ENCODE results near the gene PVALB.

DNA sequence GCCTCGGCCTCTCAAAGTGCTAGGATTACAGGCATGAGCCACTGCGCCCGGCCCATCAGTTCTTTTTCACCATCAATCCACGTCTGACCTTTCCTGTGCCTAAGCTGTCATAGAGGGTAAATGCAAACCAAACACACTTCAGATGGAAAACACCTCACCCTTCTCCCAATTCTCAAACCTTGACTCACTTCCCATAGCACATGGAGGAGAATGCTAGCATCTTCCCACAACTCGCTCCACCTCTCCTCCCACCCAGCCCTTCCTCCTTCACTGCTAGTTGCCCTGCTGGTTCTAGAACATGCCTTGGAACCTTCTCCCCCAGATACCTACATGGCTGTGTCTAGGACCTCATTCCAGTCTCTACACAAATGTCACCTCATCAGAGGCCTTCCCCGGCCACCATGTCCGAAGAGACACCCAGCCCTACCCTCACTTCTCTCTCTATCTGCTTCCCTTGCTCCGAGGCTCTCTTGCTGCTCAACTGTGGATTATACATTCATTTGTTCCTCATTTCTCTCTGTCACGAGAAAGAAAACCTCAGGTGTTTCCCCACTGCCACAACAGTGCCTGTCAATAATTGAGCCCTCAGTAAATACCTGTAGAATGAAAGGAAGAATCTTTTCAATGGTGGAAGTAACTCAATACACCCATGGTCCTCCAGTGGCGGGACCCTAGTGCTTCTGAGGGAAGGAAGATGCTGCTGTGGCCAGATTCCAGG is 22.7 kb upstream of the PVALB start:
- TF ChIP-seq RBBP5 (IDR thresholded peaks at IDR 0.05; ENCODE audit: borderline replicate concordance, insufficient read depth, low read length, poor library complexity, severe bottlenecking) (no peak), ATF1 (CRISPR knock-in tag; IDR thresholded peaks at IDR 0.05) (no peak), ATF1 (tag; IDR thresholded peaks at IDR 0.05) (no peak), CREB1 (IDR thresholded peaks at IDR 0.05) (no peak), CREB1 (CRISPR knock-in tag; IDR thresholded peaks at IDR 0.05) (no peak), FOXM1 (IDR thresholded peaks at IDR 0.05; ENCODE audit: low read depth) (no peak), FOXM1 (CRISPR knock-in tag; IDR thresholded peaks at IDR 0.05; ENCODE audit: low read depth) (no peak), XRCC5 (IDR thresholded peaks at IDR 0.05; ENCODE audit: low read depth, low read length) (no peak), POLR2AphosphoS5 (IDR thresholded peaks at IDR 0.05; ENCODE audit: control insufficient read depth, insufficient read depth, low read depth, low read length) (no peak)
- TF ChIP-seq, protein P1, sequence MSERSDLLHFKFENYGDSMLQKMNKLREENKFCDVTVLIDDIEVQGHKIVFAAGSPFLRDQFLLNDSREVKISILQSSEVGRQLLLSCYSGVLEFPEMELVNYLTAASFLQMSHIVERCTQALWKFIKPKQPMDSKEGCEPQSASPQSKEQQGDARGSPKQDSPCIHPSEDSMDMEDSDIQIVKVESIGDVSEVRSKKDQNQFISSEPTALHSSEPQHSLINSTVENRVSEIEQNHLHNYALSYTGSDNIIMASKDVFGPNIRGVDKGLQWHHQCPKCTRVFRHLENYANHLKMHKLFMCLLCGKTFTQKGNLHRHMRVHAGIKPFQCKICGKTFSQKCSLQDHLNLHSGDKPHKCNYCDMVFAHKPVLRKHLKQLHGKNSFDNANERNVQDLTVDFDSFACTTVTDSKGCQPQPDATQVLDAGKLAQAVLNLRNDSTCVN (CRISPR knock-in tag; IDR thresholded peaks at IDR 0.05): no peak
- TF ChIP-seq, protein P2, sequence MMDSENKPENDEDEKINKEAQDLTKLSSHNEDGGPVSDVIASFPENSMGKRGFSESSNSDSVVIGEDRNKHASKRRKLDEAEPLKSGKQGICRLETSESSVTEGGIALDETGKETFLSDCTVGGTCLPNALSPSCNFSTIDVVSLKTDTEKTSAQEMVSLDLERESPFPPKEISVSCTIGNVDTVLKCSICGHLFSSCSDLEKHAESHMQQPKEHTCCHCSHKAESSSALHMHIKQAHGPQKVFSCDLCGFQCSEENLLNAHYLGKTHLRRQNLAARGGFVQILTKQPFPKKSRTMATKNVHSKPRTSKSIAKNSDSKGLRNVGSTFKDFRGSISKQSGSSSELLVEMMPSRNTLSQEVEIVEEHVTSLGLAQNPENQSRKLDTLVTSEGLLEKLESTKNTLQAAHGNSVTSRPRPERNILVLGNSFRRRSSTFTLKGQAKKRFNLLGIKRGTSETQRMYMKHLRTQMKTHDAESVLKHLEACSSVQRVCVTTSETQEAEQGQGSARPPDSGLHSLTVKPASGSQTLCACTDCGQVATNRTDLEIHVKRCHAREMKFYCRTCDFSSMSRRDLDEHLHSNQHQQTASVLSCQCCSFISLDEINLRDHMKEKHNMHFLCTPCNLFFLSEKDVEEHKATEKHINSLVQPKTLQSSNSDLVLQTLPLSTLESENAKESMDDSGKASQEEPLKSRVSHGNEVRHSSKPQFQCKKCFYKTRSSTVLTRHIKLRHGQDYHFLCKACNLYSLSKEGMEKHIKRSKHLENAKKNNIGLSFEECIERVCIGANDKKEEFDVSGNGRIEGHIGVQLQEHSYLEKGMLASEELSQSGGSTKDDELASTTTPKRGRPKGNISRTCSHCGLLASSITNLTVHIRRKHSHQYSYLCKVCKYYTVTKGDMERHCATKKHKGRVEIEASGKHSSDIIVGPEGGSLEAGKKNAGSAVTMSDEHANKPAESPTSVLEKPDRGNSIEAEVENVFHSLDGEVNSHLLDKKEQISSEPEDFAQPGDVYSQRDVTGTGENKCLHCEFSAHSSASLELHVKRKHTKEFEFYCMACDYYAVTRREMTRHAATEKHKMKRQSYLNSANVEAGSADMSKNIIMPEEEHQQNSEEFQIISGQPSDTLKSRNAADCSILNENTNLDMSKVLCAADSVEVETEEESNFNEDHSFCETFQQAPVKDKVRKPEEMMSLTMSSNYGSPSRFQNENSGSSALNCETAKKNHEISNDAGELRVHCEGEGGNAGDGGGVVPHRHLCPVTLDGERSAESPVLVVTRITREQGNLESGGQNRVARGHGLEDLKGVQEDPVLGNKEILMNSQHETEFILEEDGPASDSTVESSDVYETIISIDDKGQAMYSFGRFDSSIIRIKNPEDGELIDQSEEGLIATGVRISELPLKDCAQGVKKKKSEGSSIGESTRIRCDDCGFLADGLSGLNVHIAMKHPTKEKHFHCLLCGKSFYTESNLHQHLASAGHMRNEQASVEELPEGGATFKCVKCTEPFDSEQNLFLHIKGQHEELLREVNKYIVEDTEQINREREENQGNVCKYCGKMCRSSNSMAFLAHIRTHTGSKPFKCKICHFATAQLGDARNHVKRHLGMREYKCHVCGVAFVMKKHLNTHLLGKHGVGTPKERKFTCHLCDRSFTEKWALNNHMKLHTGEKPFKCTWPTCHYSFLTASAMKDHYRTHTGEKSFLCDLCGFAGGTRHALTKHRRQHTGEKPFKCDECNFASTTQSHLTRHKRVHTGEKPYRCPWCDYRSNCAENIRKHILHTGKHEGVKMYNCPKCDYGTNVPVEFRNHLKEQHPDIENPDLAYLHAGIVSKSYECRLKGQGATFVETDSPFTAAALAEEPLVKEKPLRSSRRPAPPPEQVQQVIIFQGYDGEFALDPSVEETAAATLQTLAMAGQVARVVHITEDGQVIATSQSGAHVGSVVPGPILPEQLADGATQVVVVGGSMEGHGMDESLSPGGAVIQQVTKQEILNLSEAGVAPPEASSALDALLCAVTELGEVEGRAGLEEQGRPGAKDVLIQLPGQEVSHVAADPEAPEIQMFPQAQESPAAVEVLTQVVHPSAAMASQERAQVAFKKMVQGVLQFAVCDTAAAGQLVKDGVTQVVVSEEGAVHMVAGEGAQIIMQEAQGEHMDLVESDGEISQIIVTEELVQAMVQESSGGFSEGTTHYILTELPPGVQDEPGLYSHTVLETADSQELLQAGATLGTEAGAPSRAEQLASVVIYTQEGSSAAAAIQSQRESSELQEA (IDR thresholded peaks at IDR 0.05; ENCODE audit: low read depth): no peak
- TF ChIP-seq, protein P3, sequence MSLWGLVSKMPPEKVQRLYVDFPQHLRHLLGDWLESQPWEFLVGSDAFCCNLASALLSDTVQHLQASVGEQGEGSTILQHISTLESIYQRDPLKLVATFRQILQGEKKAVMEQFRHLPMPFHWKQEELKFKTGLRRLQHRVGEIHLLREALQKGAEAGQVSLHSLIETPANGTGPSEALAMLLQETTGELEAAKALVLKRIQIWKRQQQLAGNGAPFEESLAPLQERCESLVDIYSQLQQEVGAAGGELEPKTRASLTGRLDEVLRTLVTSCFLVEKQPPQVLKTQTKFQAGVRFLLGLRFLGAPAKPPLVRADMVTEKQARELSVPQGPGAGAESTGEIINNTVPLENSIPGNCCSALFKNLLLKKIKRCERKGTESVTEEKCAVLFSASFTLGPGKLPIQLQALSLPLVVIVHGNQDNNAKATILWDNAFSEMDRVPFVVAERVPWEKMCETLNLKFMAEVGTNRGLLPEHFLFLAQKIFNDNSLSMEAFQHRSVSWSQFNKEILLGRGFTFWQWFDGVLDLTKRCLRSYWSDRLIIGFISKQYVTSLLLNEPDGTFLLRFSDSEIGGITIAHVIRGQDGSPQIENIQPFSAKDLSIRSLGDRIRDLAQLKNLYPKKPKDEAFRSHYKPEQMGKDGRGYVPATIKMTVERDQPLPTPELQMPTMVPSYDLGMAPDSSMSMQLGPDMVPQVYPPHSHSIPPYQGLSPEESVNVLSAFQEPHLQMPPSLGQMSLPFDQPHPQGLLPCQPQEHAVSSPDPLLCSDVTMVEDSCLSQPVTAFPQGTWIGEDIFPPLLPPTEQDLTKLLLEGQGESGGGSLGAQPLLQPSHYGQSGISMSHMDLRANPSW (CRISPR knock-in tag; IDR thresholded peaks at IDR 0.05): no peak

Measured in K562 (cell line).